HEK293 (cell line): ENCODE measurements around the gene BTC.

Source experiments
- BCL11B ChIP-seq: fragments of 450-650 bp; formaldehyde crosslinking; IDR thresholded peaks from 2 replicates; pipeline ENCODE4 v1.5.1; 2016; ENCODE audit warnings: low read depth, missing biosample characterization, missing genetic modification characterization
- REPIN1 ChIP-seq: fragments of 450-650 bp; formaldehyde crosslinking; IDR thresholded peaks from 2 replicates; pipeline ENCODE4 v1.5.1; 2017; ENCODE audit warnings: missing biosample characterization, missing genetic modification characterization, low read depth
- ZBTB21 ChIP-seq: fragments of 450-650 bp; formaldehyde crosslinking; IDR thresholded peaks from 2 replicates; pipeline ENCODE4 v1.5.1; 2017; ENCODE audit warnings: missing biosample characterization, missing genetic modification characterization
- ZNF610 ChIP-seq: fragments of 450-650 bp; formaldehyde crosslinking; IDR thresholded peaks from 2 replicates; pipeline ENCODE4 v1.5.1; 2016; ENCODE audit warnings: missing biosample characterization, missing genetic modification characterization, borderline replicate concordance
- ZNF626 ChIP-seq: fragments of 450-650 bp; sonication (Bioruptor Pico); formaldehyde crosslinking; IDR thresholded peaks from 2 replicates; pipeline ENCODE4 v1.5.1; 2018; ENCODE audit warnings: missing biosample characterization, missing genetic modification characterization, inconsistent platforms
- TF ChIP-seq, protein P1 (sequence below): fragments of 450-650 bp; formaldehyde crosslinking; IDR thresholded peaks from 2 replicates; pipeline ENCODE4 v1.5.1; 2016; ENCODE audit warnings: missing biosample characterization, missing genetic modification characterization, low read depth
- TF ChIP-seq, protein P2 (sequence below): fragments of 450-650 bp; formaldehyde crosslinking; IDR thresholded peaks from 2 replicates; pipeline ENCODE4 v1.5.1; 2016; ENCODE audit warnings: missing biosample characterization, missing genetic modification characterization
- TF ChIP-seq, protein P3 (sequence below): fragments of 450-650 bp; formaldehyde crosslinking; optimal IDR thresholded peaks from 2 replicates; pipeline ENCODE3; 2016; ENCODE audit warnings: missing biosample characterization, mild to moderate bottlenecking, missing genetic modification characterization
- TF ChIP-seq, protein P4 (sequence below): fragments of 450-650 bp; formaldehyde crosslinking; conservative IDR thresholded peaks from 2 replicates; pipeline ENCODE4 v1.5.1; 2016; ENCODE audit warnings: low read depth, missing biosample characterization, missing genetic modification characterization
- TF ChIP-seq, protein P5 (sequence below): fragments of 450-650 bp; formaldehyde crosslinking; IDR thresholded peaks from 2 replicates; pipeline ENCODE4 v1.5.1; 2017; ENCODE audit warnings: missing biosample characterization, missing genetic modification characterization
- TF ChIP-seq, protein P6 (sequence below): sonication (generic); formaldehyde crosslinking; IDR thresholded peaks from 2 replicates; pipeline ENCODE4 v1.8.1; 2022; ENCODE audit warnings: mild to moderate bottlenecking, moderate library complexity, missing genetic modification reagents
- TF ChIP-seq, protein P7 (sequence below): fragments of 450-650 bp; formaldehyde crosslinking; IDR thresholded peaks from 2 replicates; pipeline ENCODE4 v1.5.0; 2017; ENCODE audit warnings: missing biosample characterization, missing genetic modification characterization, borderline replicate concordance

DNA sequence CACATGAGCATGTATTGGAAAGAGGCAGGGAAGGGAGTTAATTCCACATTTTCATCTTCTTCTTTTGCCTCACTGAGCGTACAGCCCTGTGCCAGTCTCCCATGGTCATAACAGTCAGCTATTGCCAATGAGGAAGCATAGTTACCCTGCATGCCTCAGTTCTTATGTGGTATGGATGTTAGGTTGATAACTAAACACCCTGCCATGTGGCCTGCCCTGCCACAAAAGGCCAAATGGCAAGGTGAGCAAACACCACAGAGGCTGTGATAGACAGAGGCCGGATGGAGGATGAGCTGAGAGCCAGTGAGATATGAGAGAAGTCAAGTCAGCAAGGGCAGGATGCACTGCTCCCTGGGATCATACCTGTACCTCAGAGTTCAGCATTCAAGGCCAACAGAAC lies 59.3 kb downstream of the BTC start:
- TF ChIP-seq, protein P1, sequence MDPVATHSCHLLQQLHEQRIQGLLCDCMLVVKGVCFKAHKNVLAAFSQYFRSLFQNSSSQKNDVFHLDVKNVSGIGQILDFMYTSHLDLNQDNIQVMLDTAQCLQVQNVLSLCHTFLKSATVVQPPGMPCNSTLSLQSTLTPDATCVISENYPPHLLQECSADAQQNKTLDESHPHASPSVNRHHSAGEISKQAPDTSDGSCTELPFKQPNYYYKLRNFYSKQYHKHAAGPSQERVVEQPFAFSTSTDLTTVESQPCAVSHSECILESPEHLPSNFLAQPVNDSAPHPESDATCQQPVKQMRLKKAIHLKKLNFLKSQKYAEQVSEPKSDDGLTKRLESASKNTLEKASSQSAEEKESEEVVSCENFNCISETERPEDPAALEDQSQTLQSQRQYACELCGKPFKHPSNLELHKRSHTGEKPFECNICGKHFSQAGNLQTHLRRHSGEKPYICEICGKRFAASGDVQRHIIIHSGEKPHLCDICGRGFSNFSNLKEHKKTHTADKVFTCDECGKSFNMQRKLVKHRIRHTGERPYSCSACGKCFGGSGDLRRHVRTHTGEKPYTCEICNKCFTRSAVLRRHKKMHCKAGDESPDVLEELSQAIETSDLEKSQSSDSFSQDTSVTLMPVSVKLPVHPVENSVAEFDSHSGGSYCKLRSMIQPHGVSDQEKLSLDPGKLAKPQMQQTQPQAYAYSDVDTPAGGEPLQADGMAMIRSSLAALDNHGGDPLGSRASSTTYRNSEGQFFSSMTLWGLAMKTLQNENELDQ: no peak
- TF ChIP-seq, protein P2, sequence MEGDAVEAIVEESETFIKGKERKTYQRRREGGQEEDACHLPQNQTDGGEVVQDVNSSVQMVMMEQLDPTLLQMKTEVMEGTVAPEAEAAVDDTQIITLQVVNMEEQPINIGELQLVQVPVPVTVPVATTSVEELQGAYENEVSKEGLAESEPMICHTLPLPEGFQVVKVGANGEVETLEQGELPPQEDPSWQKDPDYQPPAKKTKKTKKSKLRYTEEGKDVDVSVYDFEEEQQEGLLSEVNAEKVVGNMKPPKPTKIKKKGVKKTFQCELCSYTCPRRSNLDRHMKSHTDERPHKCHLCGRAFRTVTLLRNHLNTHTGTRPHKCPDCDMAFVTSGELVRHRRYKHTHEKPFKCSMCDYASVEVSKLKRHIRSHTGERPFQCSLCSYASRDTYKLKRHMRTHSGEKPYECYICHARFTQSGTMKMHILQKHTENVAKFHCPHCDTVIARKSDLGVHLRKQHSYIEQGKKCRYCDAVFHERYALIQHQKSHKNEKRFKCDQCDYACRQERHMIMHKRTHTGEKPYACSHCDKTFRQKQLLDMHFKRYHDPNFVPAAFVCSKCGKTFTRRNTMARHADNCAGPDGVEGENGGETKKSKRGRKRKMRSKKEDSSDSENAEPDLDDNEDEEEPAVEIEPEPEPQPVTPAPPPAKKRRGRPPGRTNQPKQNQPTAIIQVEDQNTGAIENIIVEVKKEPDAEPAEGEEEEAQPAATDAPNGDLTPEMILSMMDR: no peak
- TF ChIP-seq, protein P3, sequence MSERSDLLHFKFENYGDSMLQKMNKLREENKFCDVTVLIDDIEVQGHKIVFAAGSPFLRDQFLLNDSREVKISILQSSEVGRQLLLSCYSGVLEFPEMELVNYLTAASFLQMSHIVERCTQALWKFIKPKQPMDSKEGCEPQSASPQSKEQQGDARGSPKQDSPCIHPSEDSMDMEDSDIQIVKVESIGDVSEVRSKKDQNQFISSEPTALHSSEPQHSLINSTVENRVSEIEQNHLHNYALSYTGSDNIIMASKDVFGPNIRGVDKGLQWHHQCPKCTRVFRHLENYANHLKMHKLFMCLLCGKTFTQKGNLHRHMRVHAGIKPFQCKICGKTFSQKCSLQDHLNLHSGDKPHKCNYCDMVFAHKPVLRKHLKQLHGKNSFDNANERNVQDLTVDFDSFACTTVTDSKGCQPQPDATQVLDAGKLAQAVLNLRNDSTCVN (tag by site-specific recombination): no peak
- TF ChIP-seq BCL11B (tag by site-specific recombination) (no peak), ZNF626 (no peak), ZNF610 (no peak), REPIN1 (tag by site-specific recombination) (no peak), ZBTB21 (tag by site-specific recombination) (no peak)
- TF ChIP-seq, protein P4, sequence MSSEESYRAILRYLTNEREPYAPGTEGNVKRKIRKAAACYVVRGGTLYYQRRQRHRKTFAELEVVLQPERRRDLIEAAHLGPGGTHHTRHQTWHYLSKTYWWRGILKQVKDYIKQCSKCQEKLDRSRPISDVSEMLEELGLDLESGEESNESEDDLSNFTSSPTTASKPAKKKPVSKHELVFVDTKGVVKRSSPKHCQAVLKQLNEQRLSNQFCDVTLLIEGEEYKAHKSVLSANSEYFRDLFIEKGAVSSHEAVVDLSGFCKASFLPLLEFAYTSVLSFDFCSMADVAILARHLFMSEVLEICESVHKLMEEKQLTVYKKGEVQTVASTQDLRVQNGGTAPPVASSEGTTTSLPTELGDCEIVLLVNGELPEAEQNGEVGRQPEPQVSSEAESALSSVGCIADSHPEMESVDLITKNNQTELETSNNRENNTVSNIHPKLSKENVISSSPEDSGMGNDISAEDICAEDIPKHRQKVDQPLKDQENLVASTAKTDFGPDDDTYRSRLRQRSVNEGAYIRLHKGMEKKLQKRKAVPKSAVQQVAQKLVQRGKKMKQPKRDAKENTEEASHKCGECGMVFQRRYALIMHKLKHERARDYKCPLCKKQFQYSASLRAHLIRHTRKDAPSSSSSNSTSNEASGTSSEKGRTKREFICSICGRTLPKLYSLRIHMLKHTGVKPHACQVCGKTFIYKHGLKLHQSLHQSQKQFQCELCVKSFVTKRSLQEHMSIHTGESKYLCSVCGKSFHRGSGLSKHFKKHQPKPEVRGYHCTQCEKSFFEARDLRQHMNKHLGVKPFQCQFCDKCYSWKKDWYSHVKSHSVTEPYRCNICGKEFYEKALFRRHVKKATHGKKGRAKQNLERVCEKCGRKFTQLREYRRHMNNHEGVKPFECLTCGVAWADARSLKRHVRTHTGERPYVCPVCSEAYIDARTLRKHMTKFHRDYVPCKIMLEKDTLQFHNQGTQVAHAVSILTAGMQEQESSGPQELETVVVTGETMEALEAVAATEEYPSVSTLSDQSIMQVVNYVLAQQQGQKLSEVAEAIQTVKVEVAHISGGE: no peak
- TF ChIP-seq, protein P5, sequence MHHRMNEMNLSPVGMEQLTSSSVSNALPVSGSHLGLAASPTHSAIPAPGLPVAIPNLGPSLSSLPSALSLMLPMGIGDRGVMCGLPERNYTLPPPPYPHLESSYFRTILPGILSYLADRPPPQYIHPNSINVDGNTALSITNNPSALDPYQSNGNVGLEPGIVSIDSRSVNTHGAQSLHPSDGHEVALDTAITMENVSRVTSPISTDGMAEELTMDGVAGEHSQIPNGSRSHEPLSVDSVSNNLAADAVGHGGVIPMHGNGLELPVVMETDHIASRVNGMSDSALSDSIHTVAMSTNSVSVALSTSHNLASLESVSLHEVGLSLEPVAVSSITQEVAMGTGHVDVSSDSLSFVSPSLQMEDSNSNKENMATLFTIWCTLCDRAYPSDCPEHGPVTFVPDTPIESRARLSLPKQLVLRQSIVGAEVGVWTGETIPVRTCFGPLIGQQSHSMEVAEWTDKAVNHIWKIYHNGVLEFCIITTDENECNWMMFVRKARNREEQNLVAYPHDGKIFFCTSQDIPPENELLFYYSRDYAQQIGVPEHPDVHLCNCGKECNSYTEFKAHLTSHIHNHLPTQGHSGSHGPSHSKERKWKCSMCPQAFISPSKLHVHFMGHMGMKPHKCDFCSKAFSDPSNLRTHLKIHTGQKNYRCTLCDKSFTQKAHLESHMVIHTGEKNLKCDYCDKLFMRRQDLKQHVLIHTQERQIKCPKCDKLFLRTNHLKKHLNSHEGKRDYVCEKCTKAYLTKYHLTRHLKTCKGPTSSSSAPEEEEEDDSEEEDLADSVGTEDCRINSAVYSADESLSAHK (tag by site-specific recombination): no peak
- TF ChIP-seq, protein P6, sequence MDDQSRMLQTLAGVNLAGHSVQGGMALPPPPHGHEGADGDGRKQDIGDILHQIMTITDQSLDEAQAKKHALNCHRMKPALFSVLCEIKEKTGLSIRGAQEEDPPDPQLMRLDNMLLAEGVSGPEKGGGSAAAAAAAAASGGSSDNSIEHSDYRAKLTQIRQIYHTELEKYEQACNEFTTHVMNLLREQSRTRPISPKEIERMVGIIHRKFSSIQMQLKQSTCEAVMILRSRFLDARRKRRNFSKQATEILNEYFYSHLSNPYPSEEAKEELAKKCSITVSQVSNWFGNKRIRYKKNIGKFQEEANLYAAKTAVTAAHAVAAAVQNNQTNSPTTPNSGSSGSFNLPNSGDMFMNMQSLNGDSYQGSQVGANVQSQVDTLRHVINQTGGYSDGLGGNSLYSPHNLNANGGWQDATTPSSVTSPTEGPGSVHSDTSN: no peak
- TF ChIP-seq, protein P7, sequence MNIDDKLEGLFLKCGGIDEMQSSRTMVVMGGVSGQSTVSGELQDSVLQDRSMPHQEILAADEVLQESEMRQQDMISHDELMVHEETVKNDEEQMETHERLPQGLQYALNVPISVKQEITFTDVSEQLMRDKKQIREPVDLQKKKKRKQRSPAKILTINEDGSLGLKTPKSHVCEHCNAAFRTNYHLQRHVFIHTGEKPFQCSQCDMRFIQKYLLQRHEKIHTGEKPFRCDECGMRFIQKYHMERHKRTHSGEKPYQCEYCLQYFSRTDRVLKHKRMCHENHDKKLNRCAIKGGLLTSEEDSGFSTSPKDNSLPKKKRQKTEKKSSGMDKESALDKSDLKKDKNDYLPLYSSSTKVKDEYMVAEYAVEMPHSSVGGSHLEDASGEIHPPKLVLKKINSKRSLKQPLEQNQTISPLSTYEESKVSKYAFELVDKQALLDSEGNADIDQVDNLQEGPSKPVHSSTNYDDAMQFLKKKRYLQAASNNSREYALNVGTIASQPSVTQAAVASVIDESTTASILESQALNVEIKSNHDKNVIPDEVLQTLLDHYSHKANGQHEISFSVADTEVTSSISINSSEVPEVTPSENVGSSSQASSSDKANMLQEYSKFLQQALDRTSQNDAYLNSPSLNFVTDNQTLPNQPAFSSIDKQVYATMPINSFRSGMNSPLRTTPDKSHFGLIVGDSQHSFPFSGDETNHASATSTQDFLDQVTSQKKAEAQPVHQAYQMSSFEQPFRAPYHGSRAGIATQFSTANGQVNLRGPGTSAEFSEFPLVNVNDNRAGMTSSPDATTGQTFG: no peak
